ENCODE data around the gene ESYT3. TPM values are rescaled to one million over a fixed set of nuclear protein-coding genes. Genes with fewer than 3 reads are reported as not detected.

Gene ESYT3
- total RNA-seq, 1 donor from 2014 or later, result 2.2 TPM

DNA sequence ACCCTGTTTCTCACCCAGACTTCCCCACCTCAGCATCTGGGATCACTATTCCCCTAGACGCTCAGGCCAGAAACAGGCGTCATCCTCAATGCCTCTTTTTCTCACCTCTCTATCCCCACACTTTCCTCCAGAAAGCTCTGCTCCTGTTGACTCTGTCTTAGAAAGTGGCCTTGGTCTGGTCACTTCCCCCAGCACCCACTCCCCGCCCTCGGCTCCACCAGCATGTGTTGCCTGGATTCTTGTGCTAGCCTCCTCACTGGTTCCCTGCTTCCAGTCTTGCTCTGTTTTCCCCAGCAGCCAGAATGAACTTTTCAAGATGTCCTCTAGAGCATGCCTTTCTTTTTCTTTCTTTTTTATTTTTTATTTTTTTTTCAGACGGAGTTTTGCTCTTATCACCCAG is 39.7 kb upstream of the ESYT3 start:
- no peak overlapping the region for H3K4me3 ChIP-seq (ENCODE audit: low read depth, low read length)
- no peak for DNase-seq (ENCODE audit: low read depth)
- TF ChIP-seq, protein P1, sequence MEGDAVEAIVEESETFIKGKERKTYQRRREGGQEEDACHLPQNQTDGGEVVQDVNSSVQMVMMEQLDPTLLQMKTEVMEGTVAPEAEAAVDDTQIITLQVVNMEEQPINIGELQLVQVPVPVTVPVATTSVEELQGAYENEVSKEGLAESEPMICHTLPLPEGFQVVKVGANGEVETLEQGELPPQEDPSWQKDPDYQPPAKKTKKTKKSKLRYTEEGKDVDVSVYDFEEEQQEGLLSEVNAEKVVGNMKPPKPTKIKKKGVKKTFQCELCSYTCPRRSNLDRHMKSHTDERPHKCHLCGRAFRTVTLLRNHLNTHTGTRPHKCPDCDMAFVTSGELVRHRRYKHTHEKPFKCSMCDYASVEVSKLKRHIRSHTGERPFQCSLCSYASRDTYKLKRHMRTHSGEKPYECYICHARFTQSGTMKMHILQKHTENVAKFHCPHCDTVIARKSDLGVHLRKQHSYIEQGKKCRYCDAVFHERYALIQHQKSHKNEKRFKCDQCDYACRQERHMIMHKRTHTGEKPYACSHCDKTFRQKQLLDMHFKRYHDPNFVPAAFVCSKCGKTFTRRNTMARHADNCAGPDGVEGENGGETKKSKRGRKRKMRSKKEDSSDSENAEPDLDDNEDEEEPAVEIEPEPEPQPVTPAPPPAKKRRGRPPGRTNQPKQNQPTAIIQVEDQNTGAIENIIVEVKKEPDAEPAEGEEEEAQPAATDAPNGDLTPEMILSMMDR (conservative IDR thresholded peaks at IDR 0.05; ENCODE audit: low read depth, low read length), result no peak

DNA sequence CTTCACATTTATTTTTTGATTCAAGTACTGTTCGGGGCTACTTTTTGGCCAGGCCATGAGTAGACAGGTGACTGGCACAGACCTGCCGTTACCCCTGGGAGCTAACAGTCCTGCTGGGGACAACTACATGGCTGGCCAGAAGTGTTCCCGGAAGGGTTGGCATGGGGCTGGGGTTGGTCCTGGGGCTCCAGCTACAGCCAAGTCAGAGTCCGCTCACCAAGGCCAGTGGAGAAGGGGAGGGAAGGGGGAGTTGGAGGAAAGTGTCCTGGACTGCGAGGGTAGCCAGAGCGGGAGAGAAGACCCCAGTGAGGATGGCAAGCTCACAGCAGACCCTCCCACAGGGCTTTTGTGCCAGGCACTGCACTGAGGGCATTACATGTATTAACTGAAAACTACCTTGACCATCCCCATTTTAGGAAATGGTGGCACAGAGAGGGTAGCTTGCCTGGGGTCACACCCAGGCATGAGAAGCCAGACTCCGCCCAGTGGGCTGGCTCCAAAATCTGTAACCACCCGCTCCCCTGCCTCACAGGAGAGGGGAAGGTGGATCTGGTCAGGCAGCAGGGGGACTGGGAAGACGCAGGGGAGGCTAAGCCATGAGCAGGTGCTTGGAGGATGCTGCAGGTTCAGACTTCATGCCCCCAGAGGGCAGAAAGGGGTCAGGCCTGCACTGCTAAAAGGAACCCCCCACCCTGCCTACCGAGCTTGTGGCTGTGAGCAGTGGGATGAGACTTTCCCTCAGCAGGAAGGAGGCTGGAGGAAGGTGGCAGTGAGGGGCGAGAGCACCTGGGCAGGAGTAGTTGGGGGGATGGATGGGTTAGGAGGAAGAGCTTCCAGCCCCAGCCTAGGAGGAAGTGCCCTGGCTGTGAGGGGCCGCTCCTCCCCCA is 38.3 kb upstream of the ESYT3 start:
- DNase-seq (ENCODE audit: low read depth), result no peak
- TF ChIP-seq, protein P1 (conservative IDR thresholded peaks at IDR 0.05; ENCODE audit: low read depth, low read length), result no peak
- H3K4me3 ChIP-seq (ENCODE audit: low read depth, low read length), result no peak overlapping the region

GRCh38 chr3:138396752-138397410 is 37.5 kb upstream of the ESYT3 start:
- DNase-seq (ENCODE audit: low read depth), result no peak
- TF ChIP-seq, protein P1 (conservative IDR thresholded peaks at IDR 0.05; ENCODE audit: low read depth, low read length), result no peak
- no peak overlapping the region for H3K4me3 ChIP-seq (ENCODE audit: low read depth, low read length)

- H3K4me3 ChIP-seq (ENCODE audit: low read depth, low read length), result no peak overlapping the region
- no peak for DNase-seq (ENCODE audit: low read depth)
- TF ChIP-seq, protein P1 (conservative IDR thresholded peaks at IDR 0.05; ENCODE audit: low read depth, low read length), result peak; percentile 47
These were observed 36.4 kb upstream of the ESYT3 start for GRCh38 chr3:138397983-138398382.

- DNase-seq (ENCODE audit: low read depth), result no peak
- TF ChIP-seq, protein P1 (conservative IDR thresholded peaks at IDR 0.05; ENCODE audit: low read depth, low read length), result no peak
- H3K4me3 ChIP-seq (ENCODE audit: low read depth, low read length), result no peak overlapping the region
These were observed 35.4 kb upstream of the ESYT3 start for GRCh38 chr3:138398791-138399575.

DNA sequence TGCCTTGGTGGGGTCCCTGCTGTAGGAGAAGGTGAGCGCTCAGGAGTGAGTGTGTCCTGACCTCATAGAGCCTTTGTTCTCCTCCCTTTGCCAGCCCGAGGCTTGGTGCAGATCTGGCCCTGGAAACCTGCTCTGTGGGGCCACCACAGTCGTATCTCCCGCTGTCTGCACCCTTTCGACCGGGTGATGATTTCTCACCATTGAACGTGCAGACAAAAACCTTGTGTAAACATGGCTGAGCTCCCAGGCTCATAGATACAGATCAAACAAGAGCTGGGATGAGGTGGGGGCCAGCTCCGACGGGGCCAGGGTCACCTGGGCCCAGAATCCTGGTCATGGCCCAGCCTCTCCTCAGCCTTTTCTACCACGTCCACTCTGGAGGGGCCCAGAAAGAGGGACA is 34.6 kb upstream of the ESYT3 start:
- no peak for DNase-seq (ENCODE audit: low read depth)
- H3K4me3 ChIP-seq (ENCODE audit: low read depth, low read length), result no peak overlapping the region

More for the DNA sequence above, 34.6 kb upstream of the ESYT3 start:
- TF ChIP-seq, protein P1 (conservative IDR thresholded peaks at IDR 0.05; ENCODE audit: low read depth, low read length), result no peak
